Tibial nerve (tissue), 4 donors: ENCODE measurements around the gene PDZD8. TPM values are rescaled to one million over a fixed set of nuclear protein-coding genes. Genes with fewer than 3 reads are reported as not detected.

Experiments
- DNase-seq, 2 donors: peaks; one replicate each; pipeline ENCODE4 v3.0.0-alpha.2; 2019; ENCODE audit warnings: low spot score in 2 of 2
- H3K27ac ChIP-seq, 4 donors: fragments of 200-600 bp; sonication (generic) in 3 of 4; one replicate each; pipeline ENCODE4 v1.5.1; 2017 to 2019; ENCODE audit warnings: mild to moderate bottlenecking in 1 of 4
- H3K27me3 ChIP-seq, 2 donors: fragments of 200-600 bp; sonication (generic) in 1 of 2; one replicate each; pipeline versions ENCODE4 v1.5.1 to v1.6.0; 2017 to 2019
- H3K36me3 ChIP-seq, 3 donors: fragments of 200-600 bp; sonication (generic); one replicate each; pipeline ENCODE4 v1.5.1; 2018 to 2019
- H3K4me1 ChIP-seq, 4 donors: fragments of 200-600 bp; sonication (generic) in 3 of 4; one replicate each; pipeline ENCODE4 v1.5.1; 2017 to 2019
- H3K4me3 ChIP-seq, 4 donors: fragments of 200-600 bp; sonication (generic) in 3 of 4; one replicate each; pipeline ENCODE4 v1.5.1; 2017 to 2019; ENCODE audit warnings: mild to moderate bottlenecking in 1 of 4, moderate library complexity in 1 of 4
- H3K9me3 ChIP-seq, 4 donors: fragments of 200-600 bp; sonication (generic) in 3 of 4; one replicate each; pipeline ENCODE4 v1.5.1; 2017 to 2019
- EP300 ChIP-seq, 2 donors: sonication (generic); formaldehyde crosslinking; IDR thresholded peaks; one replicate each; pipeline ENCODE4 v1.6.1; 2017; ENCODE audit warnings: antibody characterized with exemption in 2 of 2, mild to moderate bottlenecking in 1 of 2
- POLR2A ChIP-seq, 2 donors: fragments of 450-650 bp; IDR thresholded peaks; one replicate each; pipeline ENCODE4 v1.6.1; 2017; ENCODE audit warnings: antibody characterized with exemption in 2 of 2, mild to moderate bottlenecking in 2 of 2, moderate library complexity in 2 of 2
- WGBS, 2 donors: methylation state at CpG; one replicate each; pipeline ENCODE4 v1.1.5; 2018; 5-methylcytosine and 5-hydroxymethylcytosine counted together
- total RNA-seq, 4 donors: library from RNA; depleted of rRNA; stranded (reverse); fragments of >200 nt; gene quantifications; one replicate each; pipeline ENCODE4 v1.1.0, GENCODE V29; 2016
- TF ChIP-seq, protein P1 (sequence below), 5 experiments: fragments of 200-600 bp in 3 of 5; fragments of 450-650 bp in 2 of 5; sonication (generic) in 3 of 5; IDR thresholded peaks; one replicate each; pipeline ENCODE4 v1.5.1; 2016 to 2019; ENCODE audit warnings: antibody characterized with exemption in 5 of 5, mild to moderate bottlenecking in 3 of 5, moderate library complexity in 2 of 5

The PDZD8 gene
- total RNA-seq, 4 donors from 2014 or later = 29.4 to 33.3 (median 31.7) TPM

DNA sequence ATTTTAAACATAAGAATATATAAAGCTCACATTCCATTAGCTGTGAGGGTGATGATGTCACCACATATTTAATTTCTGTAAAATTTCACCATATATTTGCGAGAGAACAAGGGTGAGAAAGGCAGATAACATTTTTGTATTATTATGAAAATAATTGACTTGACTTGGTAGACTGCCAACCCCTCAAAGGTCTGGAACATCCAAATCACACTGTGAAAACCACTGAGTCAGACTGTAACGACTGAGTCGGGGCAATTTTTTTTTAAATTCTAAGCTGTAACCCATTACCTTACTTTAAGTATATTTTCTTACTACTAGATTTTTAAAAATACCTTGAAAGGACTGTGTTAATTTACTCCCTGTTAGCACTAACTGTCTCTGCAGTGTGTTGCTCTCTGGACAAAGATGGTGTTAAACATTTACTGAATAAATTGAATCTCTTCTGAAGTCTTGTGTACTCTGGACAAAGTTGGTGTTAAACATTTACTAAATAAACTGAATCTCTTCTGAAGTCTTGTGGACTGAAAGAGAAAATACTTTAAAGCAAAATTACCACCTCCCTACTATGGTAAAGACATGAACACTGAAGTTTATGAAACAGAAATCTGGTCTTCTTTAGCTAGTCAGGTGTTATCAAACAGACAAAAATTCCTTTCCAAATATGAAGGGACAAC is 14.1 kb downstream of the PDZD8 start:
- TF ChIP-seq EP300 (IDR thresholded peaks at IDR 0.05) = no peak
- TF ChIP-seq, protein P1, sequence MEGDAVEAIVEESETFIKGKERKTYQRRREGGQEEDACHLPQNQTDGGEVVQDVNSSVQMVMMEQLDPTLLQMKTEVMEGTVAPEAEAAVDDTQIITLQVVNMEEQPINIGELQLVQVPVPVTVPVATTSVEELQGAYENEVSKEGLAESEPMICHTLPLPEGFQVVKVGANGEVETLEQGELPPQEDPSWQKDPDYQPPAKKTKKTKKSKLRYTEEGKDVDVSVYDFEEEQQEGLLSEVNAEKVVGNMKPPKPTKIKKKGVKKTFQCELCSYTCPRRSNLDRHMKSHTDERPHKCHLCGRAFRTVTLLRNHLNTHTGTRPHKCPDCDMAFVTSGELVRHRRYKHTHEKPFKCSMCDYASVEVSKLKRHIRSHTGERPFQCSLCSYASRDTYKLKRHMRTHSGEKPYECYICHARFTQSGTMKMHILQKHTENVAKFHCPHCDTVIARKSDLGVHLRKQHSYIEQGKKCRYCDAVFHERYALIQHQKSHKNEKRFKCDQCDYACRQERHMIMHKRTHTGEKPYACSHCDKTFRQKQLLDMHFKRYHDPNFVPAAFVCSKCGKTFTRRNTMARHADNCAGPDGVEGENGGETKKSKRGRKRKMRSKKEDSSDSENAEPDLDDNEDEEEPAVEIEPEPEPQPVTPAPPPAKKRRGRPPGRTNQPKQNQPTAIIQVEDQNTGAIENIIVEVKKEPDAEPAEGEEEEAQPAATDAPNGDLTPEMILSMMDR (IDR thresholded peaks at IDR 0.05) = no peak
- TF ChIP-seq POLR2A (IDR thresholded peaks at IDR 0.05) = no peak
- Histone ChIP-seq H3K9me3 (no peaks in the 10 kb centered on the region), H3K4me3 (no peak overlapping the region), H3K27ac (no peak overlapping the region), H3K36me3 (no peaks in the 10 kb centered on the region), H3K4me1 (peaks cover 0 to 30% (median 13%) of the 10 kb centered on the region in 4 donors), H3K27me3 (no peaks in the 10 kb centered on the region)
- WGBS, 2 donors = 25 to 27% methylated on average over 3 of the region's 3 CpGs
- DNase-seq = no peak

DNA sequence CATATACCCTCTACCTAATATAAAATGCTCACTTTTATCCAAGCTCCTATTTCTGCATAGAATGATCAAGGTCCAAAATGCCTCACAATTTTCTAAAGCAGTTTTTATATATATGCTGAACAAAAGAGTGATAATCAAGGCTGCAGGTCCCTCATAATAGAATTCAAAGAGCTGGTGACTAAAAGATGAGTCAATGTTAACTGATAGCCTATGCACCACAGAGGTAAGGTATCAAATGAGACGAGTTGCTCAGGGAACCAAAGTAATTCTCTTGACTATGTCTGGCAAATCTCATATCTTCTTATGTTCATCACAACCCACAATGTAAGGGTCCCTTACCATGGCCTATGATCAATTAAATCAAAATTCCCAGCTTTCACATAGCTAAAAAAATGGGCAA is 15.2 kb downstream of the PDZD8 start:
- no peaks in the 10 kb centered on the region for H3K27me3 ChIP-seq
- no peak for TF ChIP-seq EP300 (IDR thresholded peaks at IDR 0.05)
- TF ChIP-seq POLR2A (IDR thresholded peaks at IDR 0.05) = no peak
- H3K4me3 ChIP-seq = no peak overlapping the region
- WGBS, 2 donors = 85 to 87% methylated on average over 1 of the region's 1 CpG
- H3K9me3 ChIP-seq = no peaks in the 10 kb centered on the region
- peaks cover 0 to 38% (median 14%) of the 10 kb centered on the region in 4 donors for H3K4me1 ChIP-seq
- no peaks in the 10 kb centered on the region for H3K36me3 ChIP-seq
- H3K27ac ChIP-seq = no peak overlapping the region
- DNase-seq = no peak

- no peak for TF ChIP-seq POLR2A (IDR thresholded peaks at IDR 0.05)
- TF ChIP-seq, protein P1 (IDR thresholded peaks at IDR 0.05) = no peak
- Histone ChIP-seq H3K27ac (no peak overlapping the region), H3K36me3 (no peaks in the 10 kb centered on the region), H3K4me3 (no peak overlapping the region), H3K27me3 (no peaks in the 10 kb centered on the region), H3K4me1 (peaks cover 0 to 18% (median 6%) of the 10 kb centered on the region in 4 donors), H3K9me3 (no peaks in the 10 kb centered on the region)
- DNase-seq = no peak
- WGBS, 2 donors = 73 to 76% methylated on average over 3 of the region's 3 CpGs
Observed at GRCh38 chr10:117355072-117355471, 20.2 kb downstream of the PDZD8 start.

DNA sequence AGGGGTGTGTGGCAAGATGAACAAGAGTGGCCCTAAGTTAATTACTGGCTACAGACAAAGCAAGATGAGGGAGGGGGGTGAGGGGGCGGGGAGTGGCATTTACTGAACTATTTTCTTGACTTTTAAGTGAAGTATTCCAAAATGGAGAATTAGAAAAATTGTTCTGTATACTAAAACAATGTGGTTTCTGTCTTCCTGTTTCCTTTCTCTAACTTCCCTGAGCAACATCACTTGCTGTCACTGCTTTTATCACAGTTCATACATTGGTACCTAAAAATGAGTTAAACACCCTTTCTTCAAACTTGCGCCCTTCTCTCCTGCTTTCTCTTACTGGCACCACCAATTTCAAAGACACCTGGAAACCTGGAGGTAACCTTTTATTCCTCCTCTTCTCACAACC is 21.6 kb downstream of the PDZD8 start:
- no peak for TF ChIP-seq EP300 (IDR thresholded peaks at IDR 0.05)
- TF ChIP-seq, protein P1 (IDR thresholded peaks at IDR 0.05) = no peak
- TF ChIP-seq POLR2A (IDR thresholded peaks at IDR 0.05) = no peak
- no peaks in the 10 kb centered on the region for H3K36me3 ChIP-seq
- H3K9me3 ChIP-seq = no peaks in the 10 kb centered on the region
- DNase-seq = no peak
- H3K27ac ChIP-seq = no peak overlapping the region
- H3K4me3 ChIP-seq = no peak overlapping the region
- peaks cover 0 to 26% (median 6%) of the 10 kb centered on the region in 4 donors for H3K4me1 ChIP-seq
- 66 to 75% methylated on average over 2 of the region's 2 CpGs for WGBS, 2 donors
- no peaks in the 10 kb centered on the region for H3K27me3 ChIP-seq

DNA sequence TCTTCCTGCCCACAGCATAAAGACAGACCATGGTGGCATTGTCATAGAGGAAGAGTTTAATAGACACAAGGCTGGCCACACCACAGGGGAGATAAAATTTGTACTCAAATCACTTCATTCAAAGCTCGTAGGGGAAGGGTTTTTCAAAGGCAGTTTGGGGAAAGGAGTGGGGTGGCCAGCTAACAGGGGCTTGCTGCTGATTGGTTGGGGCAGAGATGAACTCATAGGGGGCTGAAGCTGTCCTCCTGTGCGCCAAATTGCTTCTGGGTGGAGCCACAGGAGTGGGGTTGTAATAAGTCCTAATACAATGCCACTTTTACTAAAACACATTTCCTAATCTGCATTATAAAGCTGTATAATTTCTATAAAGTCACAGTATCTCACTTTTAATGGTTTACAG is 22.5 kb downstream of the PDZD8 start:
- no peaks in the 10 kb centered on the region for H3K36me3 ChIP-seq
- H3K4me3 ChIP-seq = no peak overlapping the region
- no peak overlapping the region for H3K27ac ChIP-seq
- TF ChIP-seq, protein P1 (IDR thresholded peaks at IDR 0.05) = no peak
- TF ChIP-seq POLR2A (IDR thresholded peaks at IDR 0.05) (no peak), EP300 (IDR thresholded peaks at IDR 0.05) (no peak)
- no peak for DNase-seq
- H3K9me3 ChIP-seq = no peaks in the 10 kb centered on the region
- peaks cover 0 to 26% (median 6%) of the 10 kb centered on the region in 4 donors for H3K4me1 ChIP-seq
- WGBS, 2 donors = 92 to 95% methylated on average over 2 of the region's 2 CpGs
- H3K27me3 ChIP-seq = no peaks in the 10 kb centered on the region
